GM19043 (cell line): Measurements from ENCODE around the gene OMD.

ENCODE experiments used
- ATAC-seq: cut with Tn5 transposase; IDR thresholded peaks from one replicate; pipeline ENCODE4 v1.9.1; 2021; ENCODE audit warnings: low read depth; ENCODE audit not compliant: unreplicated experiment

OMD gene, protein sequence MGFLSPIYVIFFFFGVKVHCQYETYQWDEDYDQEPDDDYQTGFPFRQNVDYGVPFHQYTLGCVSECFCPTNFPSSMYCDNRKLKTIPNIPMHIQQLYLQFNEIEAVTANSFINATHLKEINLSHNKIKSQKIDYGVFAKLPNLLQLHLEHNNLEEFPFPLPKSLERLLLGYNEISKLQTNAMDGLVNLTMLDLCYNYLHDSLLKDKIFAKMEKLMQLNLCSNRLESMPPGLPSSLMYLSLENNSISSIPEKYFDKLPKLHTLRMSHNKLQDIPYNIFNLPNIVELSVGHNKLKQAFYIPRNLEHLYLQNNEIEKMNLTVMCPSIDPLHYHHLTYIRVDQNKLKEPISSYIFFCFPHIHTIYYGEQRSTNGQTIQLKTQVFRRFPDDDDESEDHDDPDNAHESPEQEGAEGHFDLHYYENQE

DNA sequence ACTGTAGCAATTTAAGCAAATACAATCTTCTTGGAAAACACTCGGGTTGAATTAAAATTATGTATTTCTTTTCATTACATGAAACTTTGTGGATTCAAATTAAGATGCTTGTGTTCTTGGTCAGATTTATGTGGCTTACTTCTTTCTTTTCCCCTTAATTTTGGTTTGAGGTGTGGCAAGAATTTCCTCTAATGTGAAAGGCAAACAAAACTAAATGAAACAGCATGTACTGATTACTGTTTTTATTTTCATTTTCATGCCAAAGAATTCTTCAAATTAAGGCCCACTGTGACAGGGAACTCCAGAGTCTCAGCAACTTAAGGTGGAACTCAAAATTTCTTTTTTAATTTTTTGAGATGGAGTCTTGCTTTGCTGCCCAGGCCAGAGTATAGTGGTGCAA is at the start of gene OMD:
Gene OMD (minus strand): TSS at position 132 of the 400 bp plus-strand sequence. CDS start 6,913 bp downstream, outside the sequence.
- no peak for ATAC-seq

DNA sequence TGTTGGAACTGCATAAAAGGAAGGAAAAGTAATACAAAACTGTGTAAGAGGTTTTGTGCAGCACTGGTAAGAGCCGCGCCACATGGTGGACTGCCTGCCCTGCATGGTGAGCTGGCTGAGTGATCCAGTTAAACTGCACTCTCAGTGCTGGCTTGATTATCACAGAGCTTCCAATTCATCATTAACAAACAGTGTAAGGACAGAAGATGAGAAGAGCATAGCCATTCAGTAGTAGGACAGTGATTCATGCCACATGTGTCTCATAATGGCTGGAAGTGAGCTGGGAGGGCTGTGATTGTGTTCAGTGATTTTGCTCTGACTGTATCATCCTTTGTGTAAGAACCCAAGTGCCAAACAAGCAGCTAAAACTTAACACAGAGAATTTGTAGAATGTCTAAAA is 43.9 kb upstream of the OMD start:
- ATAC-seq: no peak

DNA sequence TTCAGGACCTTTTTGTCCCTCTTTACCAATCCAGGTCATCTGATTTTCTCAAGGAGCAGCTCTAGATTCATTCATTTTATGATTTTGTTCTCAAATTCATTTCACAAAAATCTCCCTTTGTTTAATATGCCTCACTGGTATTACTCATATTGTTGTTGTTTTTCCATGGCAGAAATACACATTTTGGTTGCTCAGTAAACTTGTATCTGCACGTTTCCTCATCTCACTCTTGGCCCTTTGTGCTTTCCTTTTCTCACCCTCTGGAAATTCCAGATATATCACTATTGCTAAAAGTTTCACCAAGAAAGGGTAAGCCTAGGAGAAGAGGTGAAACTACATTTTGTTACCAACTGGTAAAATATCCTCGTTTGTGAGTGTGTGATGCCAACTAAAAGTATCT is 43.2 kb upstream of the OMD start:
- no peak for ATAC-seq

DNA sequence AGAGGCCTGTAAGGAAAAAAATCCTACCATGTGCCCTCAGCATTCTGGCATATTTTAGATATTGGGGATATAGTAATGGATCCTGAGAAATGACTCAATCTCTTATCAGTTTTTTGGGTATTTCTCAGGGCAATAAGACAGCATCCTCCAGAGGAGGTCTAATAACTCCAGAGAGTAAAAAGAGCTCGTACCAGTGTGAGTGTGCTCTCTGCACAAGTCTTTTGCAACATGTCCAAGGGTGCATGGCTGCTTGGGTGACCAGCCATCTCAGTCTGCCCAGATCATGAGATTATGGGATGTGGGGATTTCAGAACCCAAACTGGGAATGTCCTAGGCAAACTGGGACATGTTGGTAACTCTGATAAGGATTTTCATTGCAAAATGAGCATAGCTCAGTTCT is 42.8 kb upstream of the OMD start:
- ATAC-seq: no peak

DNA sequence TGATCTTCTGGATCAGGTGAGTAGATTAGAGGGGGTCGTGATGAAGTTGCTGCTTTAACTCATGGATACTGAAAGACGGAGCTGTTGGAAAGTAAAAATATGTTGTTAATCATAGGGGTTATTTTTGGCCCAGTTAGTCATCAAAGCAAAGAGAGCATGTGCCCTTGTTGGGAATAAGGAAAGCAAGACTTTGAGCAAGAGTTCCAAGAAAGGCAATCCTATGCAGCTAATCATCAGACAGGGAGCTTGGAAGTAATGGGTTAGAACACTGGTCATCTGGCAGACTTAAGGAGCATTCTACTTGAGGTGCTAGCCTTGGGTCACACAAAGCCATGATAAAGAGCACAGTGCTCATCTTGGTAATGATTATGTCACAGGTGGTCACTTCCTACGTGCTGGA is 39.7 kb upstream of the OMD start:
- no peak for ATAC-seq

DNA sequence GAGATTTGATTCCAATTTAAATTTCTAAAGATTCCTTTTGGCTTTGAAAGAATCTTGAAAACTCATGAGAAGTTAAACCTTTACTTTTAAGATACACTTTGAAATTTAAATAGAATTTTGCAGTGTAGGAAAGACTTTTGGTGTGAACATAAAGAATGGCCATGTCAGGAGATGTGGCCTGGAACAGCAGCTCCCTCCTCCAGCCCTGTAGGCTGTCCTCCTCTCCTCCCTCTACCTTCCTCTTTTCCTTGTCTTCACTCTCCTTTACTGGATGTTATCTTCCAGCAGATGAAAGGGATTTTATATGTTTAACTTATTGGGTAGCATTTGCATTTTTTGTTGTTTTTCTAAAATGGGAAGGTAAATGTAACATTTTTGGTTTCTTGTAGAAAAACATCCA is 39.1 kb upstream of the OMD start:
- no peak for ATAC-seq

DNA sequence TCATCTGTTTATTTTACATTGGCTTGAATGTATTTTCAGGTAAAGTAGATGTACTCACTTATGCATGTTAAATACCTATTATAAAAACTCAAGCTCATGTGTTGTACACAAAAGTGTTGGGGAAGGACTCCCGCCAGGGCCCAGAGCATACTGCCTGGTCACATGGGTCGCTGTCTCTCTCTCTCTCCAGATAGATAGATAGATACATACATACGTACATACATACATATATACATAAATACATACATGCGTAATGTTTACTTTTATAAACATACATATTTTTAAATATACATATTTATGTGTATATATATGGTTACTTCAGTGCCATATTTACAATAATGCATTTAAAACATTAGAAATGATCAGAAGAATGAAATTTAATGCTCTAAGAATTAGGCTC is 33.3 kb upstream of the OMD start:
- ATAC-seq: no peak

DNA sequence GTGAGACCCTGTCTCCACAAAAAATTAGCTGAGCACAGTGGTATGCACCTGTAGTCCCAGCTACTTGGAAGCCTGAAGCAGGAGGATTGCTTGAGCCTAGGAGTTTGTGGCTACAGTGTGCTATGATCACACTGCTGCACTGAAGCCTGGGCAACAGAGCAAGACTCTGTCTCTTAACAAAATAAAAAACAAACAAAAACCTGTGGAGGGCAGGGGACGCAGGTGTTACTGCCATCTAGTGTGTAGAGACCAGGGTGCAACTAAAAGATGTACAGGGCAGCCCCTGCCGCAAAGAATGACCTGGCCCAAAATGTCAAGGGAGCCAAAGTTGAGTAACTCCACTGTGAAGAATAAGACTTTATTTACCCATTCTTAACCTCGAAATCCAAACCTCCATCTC is 30.9 kb upstream of the OMD start:
- ATAC-seq: no peak

DNA sequence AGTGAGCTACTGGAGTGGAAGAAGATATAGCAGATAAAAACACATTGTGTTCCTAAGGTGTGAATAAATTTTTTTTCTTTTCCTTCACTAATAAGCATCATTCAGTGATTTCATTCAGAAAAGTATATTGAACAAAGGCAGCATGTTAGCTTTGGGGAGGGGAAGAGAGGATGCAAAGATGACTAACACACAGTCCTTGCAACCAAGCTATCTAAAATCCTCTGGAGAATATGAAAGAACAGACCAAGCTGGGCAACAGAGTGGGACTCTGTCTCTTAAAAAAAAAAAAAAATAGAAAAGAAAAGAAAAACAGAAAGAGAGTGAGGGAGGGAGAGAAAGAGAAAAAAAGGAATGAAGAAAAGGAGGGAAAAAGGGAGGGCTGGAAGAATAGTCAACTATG is 22.3 kb upstream of the OMD start:
- no peak for ATAC-seq

DNA sequence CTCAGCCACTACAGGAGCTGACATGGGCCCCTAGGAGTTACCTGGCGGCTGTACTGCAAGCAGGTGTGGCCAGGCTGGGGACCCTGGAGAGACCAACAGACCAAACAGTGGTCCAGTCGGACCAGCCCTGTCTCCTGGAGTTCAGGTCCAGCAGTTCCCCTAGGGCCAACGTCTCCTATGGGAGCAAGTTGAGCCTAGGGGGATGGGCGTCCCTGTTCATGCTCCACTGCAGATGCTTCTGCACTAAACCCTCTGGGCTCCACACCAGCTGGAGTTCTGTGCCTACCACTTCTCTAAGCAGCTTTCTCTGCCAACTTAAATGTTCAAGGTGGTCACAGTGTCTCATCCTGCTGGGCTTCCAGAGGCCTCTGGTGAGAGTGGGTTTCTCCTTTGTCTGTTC is 20.6 kb upstream of the OMD start:
- no peak for ATAC-seq

DNA sequence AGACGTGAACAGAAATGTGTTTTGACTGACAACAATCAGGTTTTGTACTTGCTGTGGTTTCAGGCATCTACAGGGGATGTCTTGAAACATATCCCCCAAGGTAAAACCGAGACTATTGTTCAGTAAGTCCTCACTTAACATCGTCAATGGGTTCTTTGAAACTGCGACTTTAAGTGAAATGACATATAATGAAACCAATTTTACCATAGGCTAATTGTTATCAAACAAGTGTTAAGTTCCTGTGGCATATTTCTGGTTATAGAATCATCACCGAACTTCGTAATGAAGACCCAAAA is 16.4 kb upstream of the OMD start:
- peak; percentile 61 for ATAC-seq

DNA sequence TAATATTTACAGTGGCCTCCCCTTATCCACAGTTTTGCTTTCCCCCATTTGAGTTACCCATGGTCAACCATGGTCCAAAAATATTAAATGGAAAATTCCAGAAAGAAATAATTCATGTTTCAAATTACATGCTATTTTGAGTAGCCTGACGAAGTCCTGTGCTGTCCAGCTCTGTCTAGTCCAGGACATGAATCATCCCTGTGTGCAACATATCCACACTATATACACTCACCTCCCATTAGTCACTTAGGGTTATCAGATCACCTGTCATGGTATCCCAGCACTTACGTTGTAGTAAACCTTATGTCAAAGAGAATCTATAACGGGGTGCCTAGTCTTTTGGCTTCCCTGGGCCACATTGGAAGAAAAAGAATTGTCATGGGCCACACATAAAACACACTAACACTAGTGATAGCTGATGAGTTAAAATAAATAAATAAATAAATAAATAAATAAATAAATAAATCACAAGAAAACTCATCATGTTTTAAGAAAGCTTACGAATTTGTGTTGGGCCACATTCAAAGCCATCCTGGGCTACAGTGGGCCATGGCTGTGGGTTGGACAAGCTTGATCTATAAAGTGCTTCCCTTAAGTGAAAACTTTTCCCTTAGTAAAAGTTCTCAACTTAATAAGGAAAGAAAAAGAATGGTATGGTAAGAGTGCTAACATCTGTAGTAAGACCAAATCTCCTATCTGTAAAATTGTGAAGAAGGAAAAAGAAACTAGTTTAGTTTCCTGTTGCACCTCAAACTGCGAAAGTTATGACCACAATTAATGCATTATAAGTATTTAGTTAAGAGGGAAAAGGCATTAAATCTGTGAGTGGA is 15.9 kb upstream of the OMD start:
- no peak for ATAC-seq

DNA sequence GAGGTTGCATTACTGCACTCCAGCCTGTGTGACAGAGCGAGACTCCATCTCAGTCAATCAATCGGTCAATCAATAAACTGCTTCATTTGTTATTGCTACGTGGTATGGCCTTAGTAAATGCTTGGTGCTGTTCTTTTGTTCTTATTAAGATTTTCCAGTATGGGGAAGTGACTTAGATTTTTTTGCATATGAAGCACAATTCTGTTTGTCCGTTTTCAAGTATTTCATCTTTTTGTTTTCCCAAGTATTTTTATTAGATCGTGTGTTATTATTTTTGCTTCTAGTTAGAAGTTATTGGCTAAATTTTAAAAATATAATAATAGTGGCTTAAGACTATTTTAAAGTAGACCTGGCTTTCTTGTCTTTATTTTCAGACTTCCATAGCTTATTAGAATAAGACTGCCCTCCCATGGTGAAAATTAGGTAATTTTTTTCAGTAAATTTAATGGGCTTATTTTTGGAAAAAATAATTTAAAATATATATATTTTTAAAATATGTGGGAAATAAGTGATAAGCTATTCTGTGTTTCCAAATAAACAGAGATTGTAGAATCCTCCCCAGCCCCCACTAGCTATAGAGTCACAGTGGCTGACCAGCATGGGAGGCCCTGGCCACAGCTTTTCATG is 14.7 kb upstream of the OMD start:
- no peak for ATAC-seq

DNA sequence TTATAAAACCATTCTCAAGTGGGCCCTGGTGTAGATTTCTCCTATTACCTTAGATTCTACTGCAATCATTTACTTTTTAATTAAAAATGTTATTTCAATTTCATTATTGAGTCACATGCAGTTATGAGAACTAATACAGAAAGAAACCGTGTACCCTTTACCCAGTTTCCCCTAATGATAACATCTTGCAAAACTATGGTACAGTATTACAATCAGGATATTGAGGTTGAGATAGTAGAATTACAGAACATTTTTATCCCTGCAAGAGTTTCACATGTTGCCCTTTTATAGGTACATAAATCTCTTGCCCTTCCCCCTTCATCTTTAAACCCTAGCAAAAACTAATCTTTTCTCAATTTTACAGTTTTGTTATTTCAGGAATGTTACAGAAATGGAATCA is 11.0 kb upstream of the OMD start:
- ATAC-seq: no peak

DNA sequence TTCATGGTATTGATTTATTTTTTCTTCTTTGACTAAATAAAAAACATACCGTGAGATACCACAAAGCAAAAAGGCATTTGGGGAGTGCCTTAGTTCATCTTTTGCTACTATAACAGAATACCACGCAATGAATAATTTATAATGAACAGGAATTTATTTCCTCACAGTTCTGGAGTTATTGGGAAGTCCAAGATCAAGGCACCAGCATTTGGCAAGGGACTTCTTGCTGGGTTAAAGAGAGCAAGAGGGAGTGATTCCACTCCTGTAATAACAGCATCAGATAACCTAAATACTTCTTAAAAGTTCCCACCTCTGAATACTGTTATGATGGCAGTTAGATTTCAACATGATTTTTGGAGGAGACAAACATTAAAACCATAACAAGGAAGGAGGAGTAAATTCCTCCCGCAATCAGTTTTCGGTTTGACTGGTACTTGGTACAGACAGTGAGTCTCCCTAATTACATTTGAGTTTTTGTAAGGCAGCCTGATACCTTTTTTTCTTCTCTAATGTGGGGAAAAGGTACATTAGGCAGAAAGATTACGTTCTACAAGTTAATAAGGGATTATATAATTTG is 8.8 kb upstream of the OMD start:
- ATAC-seq: no peak

DNA sequence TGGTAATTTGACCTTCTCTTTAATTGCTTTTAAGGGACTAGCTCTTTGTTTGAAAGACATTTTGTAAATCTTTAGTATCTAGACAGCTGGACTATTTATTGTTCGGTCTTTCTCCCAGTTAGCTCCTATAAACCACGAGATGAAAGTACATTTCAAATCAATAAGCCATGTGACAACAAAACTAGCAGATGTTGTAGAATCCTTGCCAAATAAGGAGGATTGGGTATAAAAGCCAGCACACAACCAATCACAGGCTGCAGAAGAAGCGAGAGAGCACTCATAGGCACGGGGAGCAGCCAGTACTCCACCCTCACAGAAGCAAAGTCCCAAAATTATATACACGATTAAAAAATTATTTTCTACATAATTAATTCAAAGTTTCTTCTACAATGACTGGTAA is 8.1 kb upstream of the OMD start:
- ATAC-seq: no peak

DNA sequence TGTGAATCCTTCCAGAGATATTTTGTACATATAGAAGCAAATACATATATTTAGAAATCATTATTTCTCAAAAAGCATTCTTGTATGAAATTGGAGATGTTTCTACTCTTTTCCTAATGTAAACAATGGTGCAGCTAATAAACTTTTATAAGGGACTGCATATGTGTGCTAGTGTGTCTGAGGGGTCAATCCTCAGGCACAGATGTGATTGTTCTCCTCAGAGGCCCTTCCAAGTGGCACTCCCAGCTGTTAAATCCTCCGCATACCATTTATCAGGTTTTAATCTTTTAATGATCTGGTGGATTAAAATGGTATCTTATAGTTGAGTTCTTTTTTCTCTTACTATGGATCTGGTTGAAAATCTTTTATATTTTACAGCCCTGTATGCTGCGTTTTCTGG is 5.6 kb upstream of the OMD start:
- ATAC-seq: no peak

DNA sequence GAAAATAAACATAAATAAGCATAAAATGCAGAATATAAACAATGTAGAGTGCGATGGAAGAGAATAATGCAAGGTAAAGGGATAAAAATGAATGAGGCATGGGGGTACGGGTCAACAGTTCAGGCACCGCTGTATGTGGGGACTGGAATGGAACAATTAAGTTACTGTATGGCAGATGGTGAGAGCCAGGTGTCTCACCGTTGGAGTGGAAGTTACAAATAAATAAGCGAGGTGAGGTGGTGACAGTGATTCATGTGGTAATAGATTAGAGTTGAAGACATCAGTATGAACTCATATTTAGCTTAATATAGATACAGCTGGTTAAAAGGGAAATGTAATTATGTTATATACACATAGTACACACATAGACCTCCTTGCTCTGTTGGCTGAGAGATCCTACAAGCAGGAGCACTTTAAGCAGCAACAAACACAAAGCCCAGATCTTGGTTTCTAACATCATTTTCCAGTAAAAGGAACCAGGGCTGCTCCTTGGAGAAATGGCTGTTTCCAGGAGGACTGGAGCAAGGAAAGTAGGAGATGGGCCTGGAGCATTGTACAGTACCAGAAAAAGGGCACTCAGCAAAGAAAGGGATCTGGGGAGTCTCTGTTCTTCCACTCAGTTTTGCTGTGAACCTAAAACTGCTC is 2.4 kb upstream of the OMD start:
- ATAC-seq: no peak

DNA sequence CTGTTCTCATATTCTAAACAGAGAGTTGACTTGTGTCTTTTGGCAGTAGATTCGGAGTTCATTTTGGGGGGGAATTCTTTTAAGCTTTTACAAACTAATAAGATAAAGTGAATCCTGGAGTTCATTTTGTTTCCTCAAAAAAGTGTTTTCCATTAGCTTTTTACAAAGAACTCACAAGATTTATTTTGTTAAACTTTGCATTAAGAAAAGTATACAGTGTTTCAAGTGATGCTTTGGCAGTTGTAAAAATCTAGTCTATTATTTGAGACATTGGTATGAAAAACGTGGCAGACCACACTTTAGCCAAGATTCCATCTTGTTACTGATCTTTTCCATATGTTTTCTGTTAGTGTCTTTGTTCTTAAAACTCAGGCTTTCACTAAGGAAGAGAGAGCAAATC is 1.2 kb upstream of the OMD start:
- no peak for ATAC-seq

DNA sequence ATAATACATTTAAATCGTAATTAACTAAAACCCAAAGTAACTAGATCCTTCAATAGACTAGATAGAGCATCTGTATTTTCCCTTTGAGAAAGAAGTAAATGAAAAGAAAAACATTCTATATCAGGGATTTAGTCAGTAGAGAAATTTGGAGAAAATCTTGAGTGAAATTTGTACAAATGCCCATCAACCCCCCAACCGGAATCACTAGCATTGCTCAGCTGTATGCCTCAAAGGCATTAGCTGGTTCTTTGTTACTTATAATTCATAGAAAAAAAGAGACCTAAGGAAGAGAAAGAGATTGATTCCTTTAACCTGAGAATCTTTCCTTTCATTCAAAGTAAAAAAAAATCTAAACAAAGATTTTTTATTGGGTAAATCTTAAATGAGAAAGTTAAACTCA is 659 bp downstream of the OMD start:
- ATAC-seq: no peak
